ENCODE data around the gene ATXN10.

GRCh38 chr22:45889093-45889538 is 217.5 kb downstream of the ATXN10 start:
- TF ChIP-seq RAD21 (IDR thresholded peaks at IDR 0.05; ENCODE audit: low read depth): no peak
- no peak for TF ChIP-seq EZH2phosphoT487 (IDR thresholded peaks at IDR 0.05; ENCODE audit: borderline replicate concordance)
- no peak for TF ChIP-seq MAX (IDR thresholded peaks at IDR 0.05)
- no peak for TF ChIP-seq CTCF (IDR thresholded peaks at IDR 0.05 in 2 of 3, conservative IDR thresholded peaks at IDR 0.05 in 1 of 3; ENCODE audit: borderline replicate concordance in 1 of 3, insufficient read depth in 1 of 3, low read depth in 2 of 3, low read length in 2 of 3)
- TF ChIP-seq, protein P1, sequence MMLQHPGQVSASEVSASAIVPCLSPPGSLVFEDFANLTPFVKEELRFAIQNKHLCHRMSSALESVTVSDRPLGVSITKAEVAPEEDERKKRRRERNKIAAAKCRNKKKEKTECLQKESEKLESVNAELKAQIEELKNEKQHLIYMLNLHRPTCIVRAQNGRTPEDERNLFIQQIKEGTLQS (IDR thresholded peaks at IDR 0.05): no peak
- no peak for TF ChIP-seq EZH2 (IDR thresholded peaks at IDR 0.05)
- TF ChIP-seq CBX3 (IDR thresholded peaks at IDR 0.05; ENCODE audit: low read depth): no peak
